SU-DHL-6 (cell line): ENCODE data around the gene ZNF888.

Experiments
- CTCF ChIP-seq: fragments of 200-600 bp; sonication (generic); IDR thresholded peaks from one replicate; pipeline ENCODE4 v1.5.1; 2017; ENCODE audit warnings: antibody characterized with exemption, mild to moderate bottlenecking, low read length, moderate library complexity; ENCODE audit not compliant: insufficient read depth, poor library complexity, severe bottlenecking
- EZH2phosphoT487 ChIP-seq: fragments of 200-600 bp; sonication (generic), shearing (Covaris generic); conservative IDR thresholded peaks from 2 replicates; pipeline ENCODE4 v1.6.1; 2018; ENCODE audit warnings: mild to moderate bottlenecking, antibody characterized with exemption, low read length, moderate library complexity, mixed read lengths

GRCh38 chr19:52871466-52871865 is 51.8 kb downstream of the ZNF888 start:
- TF ChIP-seq CTCF = no peak
- no peak for TF ChIP-seq EZH2phosphoT487
